ENCODE measurements around the gene FAM89A. TPM values are rescaled to one million over a fixed set of nuclear protein-coding genes. Genes with fewer than 3 reads are reported as not detected.

The FAM89A gene
- total RNA-seq, 2 experiments from 2014 or later, result 5.6 to 9.7 TPM

DNA sequence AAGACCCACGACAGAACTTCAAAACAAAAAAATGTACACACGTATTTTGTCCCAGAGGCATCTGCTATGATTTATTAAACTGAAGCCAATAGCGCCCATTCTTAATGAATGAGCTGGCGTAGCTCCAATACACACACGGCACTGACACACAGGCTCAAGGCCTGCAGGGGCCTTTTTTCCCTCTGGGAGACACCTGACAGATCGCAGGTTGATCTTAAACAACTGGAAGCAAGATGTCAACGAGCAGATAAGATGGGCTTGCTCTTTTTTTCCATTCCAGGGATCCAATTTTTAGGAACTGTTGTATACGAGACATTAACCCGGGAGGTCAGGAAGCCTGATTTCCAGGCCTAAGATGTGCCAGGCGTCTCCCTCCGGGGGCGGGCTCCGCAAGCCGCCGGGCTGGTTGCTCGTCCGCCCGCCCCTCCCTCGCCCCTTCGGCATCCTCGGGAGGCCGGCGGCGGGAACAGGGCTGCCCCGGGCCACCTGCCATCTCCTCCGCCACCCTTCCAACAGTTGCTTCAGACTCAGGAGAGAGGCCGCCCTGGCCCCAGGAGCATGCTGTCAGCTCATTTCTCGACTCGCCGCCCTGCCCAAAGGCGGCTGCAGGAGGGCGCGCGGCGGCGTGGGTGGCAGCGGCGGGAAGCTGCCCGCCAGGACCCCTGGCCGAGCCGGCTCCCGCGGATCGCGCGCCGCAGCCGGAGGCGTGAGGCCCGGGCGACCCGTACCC lies 62.1 kb downstream of the FAM89A start:
- peak overlapping the region; percentile 62 for H3K27ac ChIP-seq (ENCODE audit: low read depth, low read length, poor library complexity, severe bottlenecking)
- H3K9me2 ChIP-seq (ENCODE audit: insufficient read depth, low read length), result no peaks in the 10 kb centered on the region
- no TSS peak for BruUV-seq (replicated peaks)
- H3K4me1 ChIP-seq (ENCODE audit: insufficient read depth, low read length, poor library complexity, severe bottlenecking), result peaks cover 29% of the 10 kb centered on the region
- peak overlapping the region; percentile 93 for H3K4me3 ChIP-seq (ENCODE audit: low read depth, low read length, poor library complexity, severe bottlenecking)
- peak overlapping the region; percentile 95 for H3K4me2 ChIP-seq (ENCODE audit: low read length)
- H2AFZ ChIP-seq (ENCODE audit: low read length), result peak overlapping the region; percentile 41; the same call in 1 of the 2 replicates
- peak; percentile 52 for DNase-seq (ENCODE audit: low spot score)
- peaks cover 41% of the 10 kb centered on the region; the same call in 1 of the 2 replicates for H3K79me2 ChIP-seq (ENCODE audit: insufficient read depth, low read depth, low read length)
- H3K9me3 ChIP-seq (ENCODE audit: low read length), result no peaks in the 10 kb centered on the region
- H3K36me3 ChIP-seq (ENCODE audit: insufficient read depth, low read length), result peaks cover 37% of the 10 kb centered on the region
- TF ChIP-seq, protein P1, sequence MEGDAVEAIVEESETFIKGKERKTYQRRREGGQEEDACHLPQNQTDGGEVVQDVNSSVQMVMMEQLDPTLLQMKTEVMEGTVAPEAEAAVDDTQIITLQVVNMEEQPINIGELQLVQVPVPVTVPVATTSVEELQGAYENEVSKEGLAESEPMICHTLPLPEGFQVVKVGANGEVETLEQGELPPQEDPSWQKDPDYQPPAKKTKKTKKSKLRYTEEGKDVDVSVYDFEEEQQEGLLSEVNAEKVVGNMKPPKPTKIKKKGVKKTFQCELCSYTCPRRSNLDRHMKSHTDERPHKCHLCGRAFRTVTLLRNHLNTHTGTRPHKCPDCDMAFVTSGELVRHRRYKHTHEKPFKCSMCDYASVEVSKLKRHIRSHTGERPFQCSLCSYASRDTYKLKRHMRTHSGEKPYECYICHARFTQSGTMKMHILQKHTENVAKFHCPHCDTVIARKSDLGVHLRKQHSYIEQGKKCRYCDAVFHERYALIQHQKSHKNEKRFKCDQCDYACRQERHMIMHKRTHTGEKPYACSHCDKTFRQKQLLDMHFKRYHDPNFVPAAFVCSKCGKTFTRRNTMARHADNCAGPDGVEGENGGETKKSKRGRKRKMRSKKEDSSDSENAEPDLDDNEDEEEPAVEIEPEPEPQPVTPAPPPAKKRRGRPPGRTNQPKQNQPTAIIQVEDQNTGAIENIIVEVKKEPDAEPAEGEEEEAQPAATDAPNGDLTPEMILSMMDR (conservative IDR thresholded peaks at IDR 0.05; ENCODE audit: low read length), result no peak
- TF ChIP-seq EZH2phosphoT487 (IDR thresholded peaks at IDR 0.05; ENCODE audit: borderline replicate concordance, low read depth, low read length), result no peak
- POLR2A ChIA-PET, result interaction anchor here (0.7 to 1.8 kb wide), 6 partner anchors 9 to 634 kb away, joined by 3 to 10 read pairs (median 4); no protein-coding TSS in a partner anchor
- intact Hi-C loops (cut with micrococcal nuclease; ENCODE audit: unreplicated experiment), result loop anchor here (2.0 to 5.0 kb wide), 4 partner anchors 61 to 634 kb away; partner anchors contain the start of gene COG2
- CTCF ChIA-PET (ENCODE audit: unreplicated experiment), result interaction anchor here (0.7 kb wide), 1 partner anchor 7 kb away, joined by 3 read pairs; no protein-coding TSS in a partner anchor
- peaks cover 7% of the 10 kb centered on the region; the same call in 1 of the 2 replicates for H4K20me1 ChIP-seq (ENCODE audit: insufficient read depth, low read length)

DNA sequence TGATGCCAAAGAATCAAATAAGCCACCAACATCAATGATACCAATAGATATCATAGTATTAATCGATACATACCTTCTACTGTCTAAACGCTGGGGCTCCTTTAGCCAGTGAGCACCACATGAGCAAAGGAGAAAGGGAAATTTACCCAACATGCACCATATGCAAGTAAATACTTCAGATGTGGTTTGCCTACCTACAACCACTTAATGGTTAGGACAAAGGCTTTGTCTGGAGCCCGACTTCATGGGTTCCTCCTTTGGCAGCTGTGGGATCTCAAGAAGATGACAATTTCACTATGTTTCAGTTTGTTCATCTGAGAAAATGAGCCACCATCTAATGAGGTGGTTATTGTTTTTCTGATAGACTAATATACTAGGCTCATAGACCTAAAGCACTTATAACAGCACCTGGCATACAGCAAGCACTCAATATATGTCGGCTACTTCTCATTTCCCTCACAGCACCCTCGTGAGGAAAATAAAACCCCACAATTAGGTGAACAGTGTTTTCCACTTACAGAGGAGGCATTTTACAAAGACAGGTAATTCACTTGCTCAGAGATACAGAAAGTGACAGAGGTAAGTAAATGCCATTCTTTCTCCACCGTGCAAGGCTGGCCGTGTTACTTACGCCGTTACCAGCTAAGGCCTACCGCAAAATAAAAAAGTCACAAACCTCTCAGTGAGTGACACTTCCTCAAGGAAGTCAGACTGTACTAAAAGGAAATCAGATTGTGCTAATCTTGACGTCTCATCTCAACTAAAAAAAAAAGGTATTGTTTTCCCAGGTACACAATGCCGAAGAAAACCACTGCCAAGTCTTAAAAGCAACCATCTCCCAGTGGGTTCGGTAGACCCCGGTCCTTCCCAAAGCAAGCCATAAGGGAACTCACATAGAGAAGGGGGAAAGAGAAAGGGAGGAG lies 63.0 kb downstream of the FAM89A start:
- TF ChIP-seq EZH2phosphoT487 (IDR thresholded peaks at IDR 0.05; ENCODE audit: borderline replicate concordance, low read depth, low read length), result no peak
- TF ChIP-seq, protein P1 (conservative IDR thresholded peaks at IDR 0.05; ENCODE audit: low read length), result no peak
- H3K4me3 ChIP-seq (ENCODE audit: low read depth, low read length, poor library complexity, severe bottlenecking), result peak overlapping the region; percentile 93
- peak overlapping the region; percentile 62 for H3K27ac ChIP-seq (ENCODE audit: low read depth, low read length, poor library complexity, severe bottlenecking)
- peak overlapping the region; percentile 41; the same call in 1 of the 2 replicates for H2AFZ ChIP-seq (ENCODE audit: low read length)
- H3K79me2 ChIP-seq (ENCODE audit: insufficient read depth, low read depth, low read length), result peaks cover 41% of the 10 kb centered on the region; the same call in 1 of the 2 replicates
- peaks cover 32% of the 10 kb centered on the region for H3K4me1 ChIP-seq (ENCODE audit: insufficient read depth, low read length, poor library complexity, severe bottlenecking)
- CTCF ChIA-PET (ENCODE audit: unreplicated experiment), result no interaction called here
- DNase-seq (ENCODE audit: low spot score), result peak; percentile 66
- H3K9me3 ChIP-seq (ENCODE audit: low read length), result no peaks in the 10 kb centered on the region
- H3K36me3 ChIP-seq (ENCODE audit: insufficient read depth, low read length), result peaks cover 36% of the 10 kb centered on the region
- TSS peak; percentile 36 for BruUV-seq (replicated peaks)
- no peaks in the 10 kb centered on the region for H3K9me2 ChIP-seq (ENCODE audit: insufficient read depth, low read length)
- H4K20me1 ChIP-seq (ENCODE audit: insufficient read depth, low read length), result peaks cover 7% of the 10 kb centered on the region; the same call in 1 of the 2 replicates
- intact Hi-C loops (cut with micrococcal nuclease; ENCODE audit: unreplicated experiment), result loop anchor here (5.0 kb wide), 1 partner anchor 635 kb away; no protein-coding TSS in a partner anchor
- POLR2A ChIA-PET, result interaction anchor here (0.6 to 1.8 kb wide), 6 partner anchors 9 to 635 kb away, joined by 3 to 6 read pairs (median 4); no protein-coding TSS in a partner anchor
- peak overlapping the region; percentile 95 for H3K4me2 ChIP-seq (ENCODE audit: low read length)
